ENCODE results near the gene KIF11. TPM values are rescaled to one million over a fixed set of nuclear protein-coding genes. Genes with fewer than 3 reads are reported as not detected.
A peak's percentile ranks its signal among the peaks of the same experiment; 100 is the strongest.

KIF11 gene
- total and polyA plus RNA-seq, 2 of the 13 experiments (the other 11 are each of a cell fraction or from before 2014, with no cell fraction given), result 8.7 to 38.4 TPM

GRCh38 chr10:92573798-92574547, 19.0 kb upstream of the KIF11 start, which contains the start of gene IDE (continued):
- TF ChIP-seq THAP9 (CRISPR knock-in tag; IDR thresholded peaks at IDR 0.05; ENCODE audit: borderline replicate concordance) (peak; percentile 81), SNAI1 (CRISPR knock-in tag; IDR thresholded peaks at IDR 0.05; ENCODE audit: borderline replicate concordance) (no peak; the same call in 1 of the 2 replicates), ZNF143 (CRISPR knock-in tag; IDR thresholded peaks at IDR 0.05) (peak; percentile 81), MEF2D (CRISPR knock-in tag; IDR thresholded peaks at IDR 0.05) (peak; percentile 79; the same call in 1 of the 2 replicates), TCF12 (IDR thresholded peaks at IDR 0.05) (no peak), TCF12 (CRISPR knock-in tag; IDR thresholded peaks at IDR 0.05) (peak; percentile 69; the same call in 1 of the 2 replicates), ZBTB25 (CRISPR knock-in tag; IDR thresholded peaks at IDR 0.05) (peak; percentile 80), SMAD1 (CRISPR knock-in tag; IDR thresholded peaks at IDR 0.05; ENCODE audit: borderline replicate concordance, low read depth) (peak; percentile 78; the same call in 1 of the 2 replicates), TOE1 (CRISPR knock-in tag; IDR thresholded peaks at IDR 0.05) (no peak; the same call in 1 of the 2 replicates), ARNTL (CRISPR knock-in tag; IDR thresholded peaks at IDR 0.05) (peak; percentile 26; the same call in 1 of the 2 replicates), FUBP1 (CRISPR knock-in tag; IDR thresholded peaks at IDR 0.05; ENCODE audit: borderline replicate concordance) (0 out of 2 replicates have a peak, but pooled peaks have one; percentile 78), TEAD2 (CRISPR knock-in tag; IDR thresholded peaks at IDR 0.05) (no peak), CREBL2 (CRISPR knock-in tag; IDR thresholded peaks at IDR 0.05; ENCODE audit: borderline replicate concordance) (peak; percentile 52; the same call in 1 of the 2 replicates), YEATS4 (CRISPR knock-in tag; IDR thresholded peaks at IDR 0.05; ENCODE audit: borderline replicate concordance) (peak; percentile 93), ZNF614 (CRISPR knock-in tag; IDR thresholded peaks at IDR 0.05; ENCODE audit: borderline replicate concordance) (peak; percentile 71; the same call in 1 of the 2 replicates), MED13 (CRISPR knock-in tag; IDR thresholded peaks at IDR 0.05) (0 out of 2 replicates have a peak, but pooled peaks have one; percentile 72), ZNF672 (CRISPR knock-in tag; IDR thresholded peaks at IDR 0.05) (0 out of 2 replicates have a peak, but pooled peaks have one; percentile 66), PAF1 (CRISPR knock-in tag; IDR thresholded peaks at IDR 0.05) (no peak), ZBTB10 (CRISPR knock-in tag; IDR thresholded peaks at IDR 0.05; ENCODE audit: borderline replicate concordance) (peak; percentile 49; the same call in 1 of the 2 replicates), LCORL (IDR thresholded peaks at IDR 0.05) (no peak), LCORL (CRISPR knock-in tag; IDR thresholded peaks at IDR 0.05) (peak; percentile 43; the same call in 1 of the 2 replicates)

Measured in HepG2 (cell line).